ENCODE results near the gene DLX5.

GRCh38 chr7:97003262-97004246 is 21.1 kb downstream of the DLX5 start:
- TF ChIP-seq EZH2 (IDR thresholded peaks at IDR 0.05) (no peak), FOXP2 (optimal IDR thresholded peaks at IDR 0.05; ENCODE audit: control extremely low read depth, extremely low read length, insufficient read depth) (no peak), POLR2AphosphoS5 (IDR thresholded peaks at IDR 0.05; ENCODE audit: borderline replicate concordance, low read depth, low read length) (no peak)

Data from SK-N-MC (cell line).